ENCODE measurements around the gene ARFGAP1.

ARFGAP1 gene

DNA sequence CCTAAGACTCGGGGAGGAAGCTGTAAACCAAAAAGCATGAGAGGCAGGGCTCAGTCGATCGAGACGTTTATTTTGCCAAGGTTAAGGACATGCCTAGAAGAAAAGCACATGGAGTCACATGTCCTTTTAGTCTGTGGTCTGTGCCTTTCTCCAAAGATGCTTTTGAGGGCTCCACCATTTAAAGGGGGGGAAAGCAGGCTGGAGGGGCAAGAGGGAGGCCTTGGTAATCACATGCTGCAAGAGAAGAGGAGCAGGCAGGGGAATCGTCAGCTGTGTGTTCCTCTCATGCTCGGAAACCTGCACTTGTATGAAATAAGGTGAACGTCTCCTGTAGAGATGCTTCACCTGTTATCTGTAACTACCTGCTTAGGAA is 47.5 kb upstream of the ARFGAP1 start:
- Histone ChIP-seq H3K27me3 (ENCODE audit: insufficient read depth, poor library complexity, severe bottlenecking) (peaks cover 4% of the 10 kb centered on the region), H3K36me3 (ENCODE audit: low read depth) (no peaks in the 10 kb centered on the region)
- no peak; the same call in 2 of the 3 replicates for ATAC-seq (ENCODE audit: low read depth)

DNA sequence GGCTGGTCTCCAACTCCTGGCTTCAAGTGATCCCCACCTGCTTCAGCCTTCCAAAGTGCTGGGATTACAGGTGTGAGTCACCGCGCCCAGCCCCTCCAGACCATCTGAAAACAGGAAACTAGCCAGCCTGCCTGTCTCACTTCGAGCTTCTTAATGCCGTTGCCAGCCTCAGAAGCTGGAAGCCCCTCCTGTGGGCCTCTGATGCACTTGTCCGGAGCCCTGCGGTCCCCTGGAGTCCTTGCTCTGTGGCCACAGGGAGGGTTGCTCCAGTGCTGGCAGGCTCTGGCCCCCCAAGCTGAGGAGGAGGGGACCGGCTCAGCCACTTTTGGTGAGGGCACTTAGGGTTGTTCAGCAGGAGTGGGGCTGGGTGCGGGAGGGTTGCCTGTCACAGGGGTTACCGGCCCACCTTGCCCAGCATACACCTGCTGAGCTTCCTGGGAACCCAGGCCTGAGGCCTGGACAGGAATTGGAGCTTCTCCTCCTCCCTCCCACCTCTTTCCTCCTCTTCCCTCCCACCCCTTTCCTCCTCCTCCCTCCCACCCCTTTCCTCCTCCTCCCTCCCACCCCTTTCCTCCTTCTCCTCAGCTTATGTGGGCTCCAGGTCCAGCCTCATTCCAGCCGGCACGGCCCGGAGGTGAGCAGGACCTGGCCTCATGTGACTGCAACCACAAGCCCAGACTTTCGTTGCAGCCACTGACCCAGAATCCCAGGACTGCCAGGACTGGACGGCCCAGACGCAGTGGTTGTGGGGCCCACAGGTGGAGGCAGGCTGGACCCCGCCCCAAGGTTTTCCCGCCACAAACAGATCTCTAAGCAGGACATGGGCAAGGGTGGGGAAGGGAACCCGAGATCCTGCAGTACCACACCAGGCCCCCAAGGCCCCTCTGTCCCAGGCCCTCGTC is 46.3 kb upstream of the ARFGAP1 start:
- peak; percentile 42 for ATAC-seq (ENCODE audit: low read depth)
- TF ChIP-seq, protein P1, sequence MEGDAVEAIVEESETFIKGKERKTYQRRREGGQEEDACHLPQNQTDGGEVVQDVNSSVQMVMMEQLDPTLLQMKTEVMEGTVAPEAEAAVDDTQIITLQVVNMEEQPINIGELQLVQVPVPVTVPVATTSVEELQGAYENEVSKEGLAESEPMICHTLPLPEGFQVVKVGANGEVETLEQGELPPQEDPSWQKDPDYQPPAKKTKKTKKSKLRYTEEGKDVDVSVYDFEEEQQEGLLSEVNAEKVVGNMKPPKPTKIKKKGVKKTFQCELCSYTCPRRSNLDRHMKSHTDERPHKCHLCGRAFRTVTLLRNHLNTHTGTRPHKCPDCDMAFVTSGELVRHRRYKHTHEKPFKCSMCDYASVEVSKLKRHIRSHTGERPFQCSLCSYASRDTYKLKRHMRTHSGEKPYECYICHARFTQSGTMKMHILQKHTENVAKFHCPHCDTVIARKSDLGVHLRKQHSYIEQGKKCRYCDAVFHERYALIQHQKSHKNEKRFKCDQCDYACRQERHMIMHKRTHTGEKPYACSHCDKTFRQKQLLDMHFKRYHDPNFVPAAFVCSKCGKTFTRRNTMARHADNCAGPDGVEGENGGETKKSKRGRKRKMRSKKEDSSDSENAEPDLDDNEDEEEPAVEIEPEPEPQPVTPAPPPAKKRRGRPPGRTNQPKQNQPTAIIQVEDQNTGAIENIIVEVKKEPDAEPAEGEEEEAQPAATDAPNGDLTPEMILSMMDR (IDR thresholded peaks at IDR 0.05; ENCODE audit: poor library complexity, severe bottlenecking): no peak
- H3K27me3 ChIP-seq (ENCODE audit: insufficient read depth, poor library complexity, severe bottlenecking): peaks cover 4% of the 10 kb centered on the region
- peak overlapping the region; percentile 52 for H3K27ac ChIP-seq (ENCODE audit: poor library complexity, severe bottlenecking)
- H3K4me1 ChIP-seq (ENCODE audit: insufficient read depth, poor library complexity, severe bottlenecking): peaks cover 18% of the 10 kb centered on the region
- H3K4me3 ChIP-seq (ENCODE audit: severe bottlenecking): no peak overlapping the region
- no peaks in the 10 kb centered on the region for H3K36me3 ChIP-seq (ENCODE audit: low read depth)
- no peak for DNase-seq (ENCODE audit: low spot score)
- H3K9me3 ChIP-seq (ENCODE audit: severe bottlenecking): no peaks in the 10 kb centered on the region

More for the DNA sequence above, 47.5 kb upstream of the ARFGAP1 start:
- Histone ChIP-seq H3K27ac (ENCODE audit: poor library complexity, severe bottlenecking) (peak overlapping the region; percentile 52), H3K4me3 (ENCODE audit: severe bottlenecking) (no peak overlapping the region), H3K9me3 (ENCODE audit: severe bottlenecking) (no peaks in the 10 kb centered on the region), H3K4me1 (ENCODE audit: insufficient read depth, poor library complexity, severe bottlenecking) (peaks cover 18% of the 10 kb centered on the region)
- no peak for DNase-seq (ENCODE audit: low spot score)
- TF ChIP-seq, protein P1 (IDR thresholded peaks at IDR 0.05; ENCODE audit: poor library complexity, severe bottlenecking): no peak

DNA sequence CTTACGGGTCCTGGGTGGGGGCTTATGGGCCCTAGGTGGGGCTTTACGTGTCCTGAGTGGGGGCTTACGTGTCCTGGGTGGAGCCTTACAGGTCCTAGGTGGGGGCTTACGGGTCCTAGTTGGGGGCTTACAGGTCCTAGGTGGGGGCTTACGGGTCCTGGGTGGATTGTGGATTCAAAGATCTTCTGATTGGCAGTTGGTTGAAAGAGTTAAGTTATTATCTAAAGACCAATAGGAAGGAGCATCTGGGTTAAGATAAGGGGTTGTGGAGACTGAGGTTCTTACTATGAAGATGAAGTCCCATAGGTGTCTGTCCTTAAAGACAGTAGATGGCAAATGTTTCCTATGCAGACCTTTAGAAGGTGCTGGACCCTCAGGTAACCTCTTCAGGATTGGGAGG is 45.4 kb upstream of the ARFGAP1 start:
- Histone ChIP-seq H3K9me3 (ENCODE audit: severe bottlenecking) (no peaks in the 10 kb centered on the region), H3K27ac (ENCODE audit: poor library complexity, severe bottlenecking) (no peak overlapping the region), H3K4me3 (ENCODE audit: severe bottlenecking) (no peak overlapping the region), H3K4me1 (ENCODE audit: insufficient read depth, poor library complexity, severe bottlenecking) (peaks cover 20% of the 10 kb centered on the region), H3K36me3 (ENCODE audit: low read depth) (no peaks in the 10 kb centered on the region), H3K27me3 (ENCODE audit: insufficient read depth, poor library complexity, severe bottlenecking) (no peaks in the 10 kb centered on the region)
- ATAC-seq (ENCODE audit: low read depth) (no peak), DNase-seq (ENCODE audit: low spot score) (no peak)
- TF ChIP-seq, protein P1 (IDR thresholded peaks at IDR 0.05; ENCODE audit: poor library complexity, severe bottlenecking): no peak

DNA sequence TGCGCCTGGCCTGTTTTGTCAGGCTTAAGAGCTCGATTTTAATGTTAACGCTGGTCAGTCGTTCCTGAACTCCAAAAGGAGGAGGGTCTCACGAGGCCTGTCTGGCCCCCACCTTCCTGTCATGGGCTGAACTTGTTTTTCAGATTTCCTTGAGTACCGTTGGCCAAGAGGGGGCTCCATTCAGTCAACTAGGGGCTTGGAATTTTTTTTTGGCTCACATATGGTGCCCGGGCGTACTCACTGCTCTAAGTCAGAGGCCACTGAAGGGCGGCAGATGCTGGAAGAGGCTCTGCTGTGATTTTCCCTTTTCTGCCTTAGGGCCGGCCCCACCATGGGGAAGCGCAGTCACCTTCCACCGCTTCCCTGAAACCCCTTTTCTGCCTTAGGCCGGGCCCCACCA is 43.8 kb upstream of the ARFGAP1 start:
- H3K27me3 ChIP-seq (ENCODE audit: insufficient read depth, poor library complexity, severe bottlenecking): no peaks in the 10 kb centered on the region
- H3K9me3 ChIP-seq (ENCODE audit: severe bottlenecking): no peaks in the 10 kb centered on the region
- H3K4me1 ChIP-seq (ENCODE audit: insufficient read depth, poor library complexity, severe bottlenecking): peaks cover 24% of the 10 kb centered on the region
- no peaks in the 10 kb centered on the region for H3K36me3 ChIP-seq (ENCODE audit: low read depth)
- no peak overlapping the region for H3K27ac ChIP-seq (ENCODE audit: poor library complexity, severe bottlenecking)
- ATAC-seq (ENCODE audit: low read depth) (no peak), DNase-seq (ENCODE audit: low spot score) (no peak)
- TF ChIP-seq, protein P1 (IDR thresholded peaks at IDR 0.05; ENCODE audit: poor library complexity, severe bottlenecking): no peak
- no peak overlapping the region for H3K4me3 ChIP-seq (ENCODE audit: severe bottlenecking)

DNA sequence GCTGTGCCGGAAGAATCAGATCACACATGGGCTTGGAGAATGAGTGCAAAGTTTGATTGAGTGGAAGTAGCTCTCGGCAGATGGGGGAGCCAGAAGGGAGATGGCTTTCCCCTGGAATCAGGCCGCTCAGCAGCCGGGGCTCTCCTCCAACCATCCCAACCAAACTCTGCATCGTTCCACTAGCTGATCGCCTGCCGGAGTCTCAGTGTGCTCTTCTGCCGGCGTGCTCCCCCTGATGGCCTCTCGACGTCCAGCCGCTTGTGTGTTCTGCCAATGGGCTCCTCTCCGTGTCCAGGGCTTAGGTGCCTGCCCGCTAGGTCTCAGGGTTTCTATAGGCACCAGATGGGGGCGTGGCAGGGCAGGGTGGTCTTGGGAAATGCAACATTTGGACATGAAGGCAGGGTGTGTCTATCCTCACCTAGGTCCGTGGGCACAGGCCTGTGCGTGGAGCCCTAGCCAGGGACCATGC is 41.8 kb upstream of the ARFGAP1 start:
- Histone ChIP-seq H3K4me1 (ENCODE audit: insufficient read depth, poor library complexity, severe bottlenecking) (peaks cover 9% of the 10 kb centered on the region), H3K27ac (ENCODE audit: poor library complexity, severe bottlenecking) (no peak overlapping the region), H3K27me3 (ENCODE audit: insufficient read depth, poor library complexity, severe bottlenecking) (no peaks in the 10 kb centered on the region), H3K9me3 (ENCODE audit: severe bottlenecking) (no peaks in the 10 kb centered on the region), H3K36me3 (ENCODE audit: low read depth) (no peaks in the 10 kb centered on the region), H3K4me3 (ENCODE audit: severe bottlenecking) (no peak overlapping the region)
- DNase-seq (ENCODE audit: low spot score) (no peak), ATAC-seq (ENCODE audit: low read depth) (peak; percentile 49)
- TF ChIP-seq, protein P1 (IDR thresholded peaks at IDR 0.05; ENCODE audit: poor library complexity, severe bottlenecking): peak; percentile 90

Measured in RWPE2 (cell line).